ENCODE results near the gene MYO5B. TPM values are rescaled to one million over a fixed set of nuclear protein-coding genes. Genes with fewer than 3 reads are reported as not detected.
"Not testable (repeated sequence)": the region's sequence is repeated elsewhere in the genome, so short reads cannot be mapped to it uniquely, and the experiment has no call there.

MYO5B gene
- polyA plus RNA-seq, 1 donor (not counting 4 experiments of a cell fraction or from before 2014, with no cell fraction given) = 6.8 TPM

DNA sequence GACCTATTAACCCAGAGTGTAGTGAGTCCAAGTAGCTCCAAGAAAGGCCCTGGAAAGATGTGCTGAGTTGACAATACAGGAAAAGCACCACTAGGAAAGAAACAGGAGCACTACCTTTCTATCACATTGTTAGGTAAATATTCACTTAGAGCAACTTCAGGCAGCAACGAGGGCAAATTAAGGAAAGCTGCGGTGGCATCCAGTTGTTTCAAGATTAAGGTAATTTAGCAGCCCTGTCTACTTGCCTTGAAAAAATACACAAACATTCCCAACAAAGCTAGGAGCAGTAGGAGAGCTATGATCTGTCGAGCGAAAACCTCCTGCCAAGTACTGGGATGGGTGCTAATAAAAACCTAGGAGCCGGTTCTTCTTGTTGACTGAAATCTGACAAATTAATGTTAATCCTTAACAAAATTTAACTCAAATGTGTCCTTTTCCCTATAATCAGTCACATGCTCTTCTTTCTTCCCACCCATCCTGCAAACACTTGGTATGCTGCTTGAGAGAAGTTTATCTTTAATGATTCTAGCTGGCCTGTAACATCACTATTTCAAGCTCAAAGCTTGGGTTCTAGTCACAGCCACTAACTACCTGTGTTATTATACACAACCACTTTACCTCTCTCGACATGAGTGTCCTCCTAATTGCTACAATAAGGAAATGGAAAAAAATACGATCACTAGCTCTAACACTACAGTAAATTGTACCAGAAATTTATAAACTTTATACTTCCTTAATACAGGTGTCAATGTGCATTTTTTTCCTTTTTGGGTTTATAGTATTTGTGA lies 383.6 kb downstream of the MYO5B start:
- FAIRE-seq = no peak

DNA sequence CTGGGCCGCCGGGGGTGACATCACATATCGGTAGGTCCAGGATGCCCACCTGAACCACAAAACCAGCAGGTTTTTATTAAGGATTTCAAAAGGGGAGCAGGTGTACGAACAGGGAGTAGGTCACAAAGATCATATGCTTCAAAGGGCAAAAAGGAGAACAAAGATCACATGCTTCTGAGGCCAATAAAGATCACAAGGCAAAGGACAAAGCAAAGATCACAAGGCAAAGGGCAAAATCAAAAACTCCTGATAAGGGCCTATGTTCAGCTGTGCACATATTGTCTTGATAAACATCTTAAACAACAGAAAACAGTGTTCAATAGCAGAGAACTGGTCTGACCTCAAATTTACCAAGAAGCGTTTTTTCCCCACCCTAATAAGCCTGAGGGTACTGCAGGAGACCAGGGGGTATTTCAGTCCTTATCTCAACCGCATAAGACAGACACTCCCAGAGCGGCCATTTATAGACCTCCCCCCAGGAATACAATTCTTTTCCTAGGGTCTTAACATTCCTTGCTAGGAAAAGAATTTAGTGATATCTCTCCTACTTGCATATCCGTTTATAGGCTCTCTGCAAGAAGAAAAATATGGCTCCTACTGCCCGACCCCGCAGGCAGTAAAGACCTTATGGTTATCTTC lies 386.3 kb downstream of the MYO5B start:
- H3K36me3 ChIP-seq (ENCODE audit: control insufficient read depth in 2 of 2, extremely low read depth in 1 of 2, insufficient read depth in 2 of 2, low read length in 2 of 2); H3K9me1 ChIP-seq (ENCODE audit: control insufficient read depth, extremely low read depth, insufficient read depth, low read length); FAIRE-seq; H3K79me2 ChIP-seq (ENCODE audit: control insufficient read depth, insufficient read depth, low read length); DNase-seq (ENCODE audit: low read depth, low spot score); H3K27me3 ChIP-seq (ENCODE audit: control insufficient read depth, extremely low read depth, insufficient read depth, low read length); H3K4me3 ChIP-seq (ENCODE audit: control insufficient read depth in 2 of 3, extremely low read depth in 1 of 3, insufficient read depth in 2 of 3, low read depth in 1 of 3, low read length in 3 of 3); dilution Hi-C loops (cut with MboI; ENCODE audit: extremely low pct_ligation_motif_present, low sequenced_read_pairs); H2AFZ ChIP-seq (ENCODE audit: control insufficient read depth, low read length); H4K20me1 ChIP-seq (ENCODE audit: control insufficient read depth, extremely low read depth, insufficient read depth, low read length); H3K9ac ChIP-seq (ENCODE audit: control insufficient read depth, extremely low read depth, insufficient read depth, low read length); H3K4me2 ChIP-seq (ENCODE audit: control insufficient read depth, extremely low read depth, insufficient read depth, low read depth, low read length); H3K4me1 ChIP-seq (ENCODE audit: control insufficient read depth, extremely low read depth, insufficient read depth, low read length); H3K9me3 ChIP-seq (ENCODE audit: control insufficient read depth, low read depth, low read length); H3K27ac ChIP-seq (ENCODE audit: control insufficient read depth, insufficient read depth, low read length): not testable (repeated sequence)

More for the DNA sequence above, 383.6 kb downstream of the MYO5B start:
- Histone ChIP-seq H4K20me1 (ENCODE audit: control insufficient read depth, extremely low read depth, insufficient read depth, low read length) (no peaks in the 10 kb centered on the region), H3K4me3 (ENCODE audit: control insufficient read depth in 2 of 3, extremely low read depth in 1 of 3, insufficient read depth in 2 of 3, low read depth in 1 of 3, low read length in 3 of 3) (no peak overlapping the region), H3K9me3 (ENCODE audit: control insufficient read depth, low read depth, low read length) (no peaks in the 10 kb centered on the region), H3K9ac (ENCODE audit: control insufficient read depth, extremely low read depth, insufficient read depth, low read length) (no peak overlapping the region), H3K36me3 (ENCODE audit: control insufficient read depth in 2 of 2, extremely low read depth in 1 of 2, insufficient read depth in 2 of 2, low read length in 2 of 2) (no peaks in the 10 kb centered on the region), H3K27ac (ENCODE audit: control insufficient read depth, insufficient read depth, low read length) (no peak overlapping the region), H3K79me2 (ENCODE audit: control insufficient read depth, insufficient read depth, low read length) (no peaks in the 10 kb centered on the region), H3K4me1 (ENCODE audit: control insufficient read depth, extremely low read depth, insufficient read depth, low read length) (peaks cover 11% of the 10 kb centered on the region), H3K9me1 (ENCODE audit: control insufficient read depth, extremely low read depth, insufficient read depth, low read length) (no peaks in the 10 kb centered on the region), H3K27me3 (ENCODE audit: control insufficient read depth, extremely low read depth, insufficient read depth, low read length) (no peaks in the 10 kb centered on the region), H2AFZ (ENCODE audit: control insufficient read depth, low read length) (no peak overlapping the region), H3K4me2 (ENCODE audit: control insufficient read depth, extremely low read depth, insufficient read depth, low read depth, low read length) (no peak overlapping the region)
- TF ChIP-seq EZH2 (IDR thresholded peaks at IDR 0.05; ENCODE audit: low read length) = no peak
- TF ChIP-seq, protein P1, sequence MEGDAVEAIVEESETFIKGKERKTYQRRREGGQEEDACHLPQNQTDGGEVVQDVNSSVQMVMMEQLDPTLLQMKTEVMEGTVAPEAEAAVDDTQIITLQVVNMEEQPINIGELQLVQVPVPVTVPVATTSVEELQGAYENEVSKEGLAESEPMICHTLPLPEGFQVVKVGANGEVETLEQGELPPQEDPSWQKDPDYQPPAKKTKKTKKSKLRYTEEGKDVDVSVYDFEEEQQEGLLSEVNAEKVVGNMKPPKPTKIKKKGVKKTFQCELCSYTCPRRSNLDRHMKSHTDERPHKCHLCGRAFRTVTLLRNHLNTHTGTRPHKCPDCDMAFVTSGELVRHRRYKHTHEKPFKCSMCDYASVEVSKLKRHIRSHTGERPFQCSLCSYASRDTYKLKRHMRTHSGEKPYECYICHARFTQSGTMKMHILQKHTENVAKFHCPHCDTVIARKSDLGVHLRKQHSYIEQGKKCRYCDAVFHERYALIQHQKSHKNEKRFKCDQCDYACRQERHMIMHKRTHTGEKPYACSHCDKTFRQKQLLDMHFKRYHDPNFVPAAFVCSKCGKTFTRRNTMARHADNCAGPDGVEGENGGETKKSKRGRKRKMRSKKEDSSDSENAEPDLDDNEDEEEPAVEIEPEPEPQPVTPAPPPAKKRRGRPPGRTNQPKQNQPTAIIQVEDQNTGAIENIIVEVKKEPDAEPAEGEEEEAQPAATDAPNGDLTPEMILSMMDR (optimal IDR thresholded peaks at IDR 0.05 in 1 of 3, IDR thresholded peaks at IDR 0.05 in 1 of 3, conservative IDR thresholded peaks at IDR 0.05 in 1 of 3; ENCODE audit: extremely low read depth in 1 of 3, insufficient read depth in 2 of 3, low read length in 3 of 3) = no peak
- no peak for DNase-seq (ENCODE audit: low read depth, low spot score)
- dilution Hi-C loops (cut with MboI; ENCODE audit: extremely low pct_ligation_motif_present, low sequenced_read_pairs) = no loop called here

Data from keratinocyte (primary cell).